GM18861 (cell line): ENCODE data around the gene KCNK7.

ENCODE experiments used
- ATAC-seq: cut with Tn5 transposase; IDR thresholded peaks from one replicate; pipeline ENCODE4 v1.9.1; 2021; ENCODE audit not compliant: unreplicated experiment

KCNK7 gene

DNA sequence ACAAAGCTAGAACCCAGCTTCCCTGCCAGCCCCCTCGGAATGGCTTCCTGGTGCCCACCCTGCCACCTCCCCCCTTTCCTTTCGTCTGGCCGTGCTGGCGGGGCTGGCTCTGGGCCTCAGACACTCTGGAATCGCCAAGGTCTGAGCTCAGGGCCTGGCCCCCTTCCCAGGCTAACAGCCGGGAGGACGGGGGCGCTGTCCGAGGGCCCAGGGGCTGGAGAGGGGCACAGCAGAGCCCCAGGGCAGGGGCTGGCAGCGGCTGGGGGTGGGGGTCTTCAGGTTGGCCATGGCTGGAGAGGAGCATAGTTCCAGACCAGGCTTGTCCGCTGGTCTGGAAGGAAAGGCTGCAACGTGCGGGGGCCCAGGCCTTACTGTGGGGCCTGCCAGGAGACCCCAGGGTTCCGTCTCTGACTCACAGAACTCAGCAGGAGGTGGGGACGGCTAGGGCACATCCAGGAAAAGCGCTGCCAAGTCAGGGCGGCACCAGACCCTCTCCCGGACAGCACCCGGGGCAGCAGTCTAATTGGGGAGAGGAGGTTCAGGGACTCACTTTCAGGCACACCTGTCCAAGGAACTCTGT lies 36.6 kb downstream of the KCNK7 start:
- ATAC-seq = no peak

DNA sequence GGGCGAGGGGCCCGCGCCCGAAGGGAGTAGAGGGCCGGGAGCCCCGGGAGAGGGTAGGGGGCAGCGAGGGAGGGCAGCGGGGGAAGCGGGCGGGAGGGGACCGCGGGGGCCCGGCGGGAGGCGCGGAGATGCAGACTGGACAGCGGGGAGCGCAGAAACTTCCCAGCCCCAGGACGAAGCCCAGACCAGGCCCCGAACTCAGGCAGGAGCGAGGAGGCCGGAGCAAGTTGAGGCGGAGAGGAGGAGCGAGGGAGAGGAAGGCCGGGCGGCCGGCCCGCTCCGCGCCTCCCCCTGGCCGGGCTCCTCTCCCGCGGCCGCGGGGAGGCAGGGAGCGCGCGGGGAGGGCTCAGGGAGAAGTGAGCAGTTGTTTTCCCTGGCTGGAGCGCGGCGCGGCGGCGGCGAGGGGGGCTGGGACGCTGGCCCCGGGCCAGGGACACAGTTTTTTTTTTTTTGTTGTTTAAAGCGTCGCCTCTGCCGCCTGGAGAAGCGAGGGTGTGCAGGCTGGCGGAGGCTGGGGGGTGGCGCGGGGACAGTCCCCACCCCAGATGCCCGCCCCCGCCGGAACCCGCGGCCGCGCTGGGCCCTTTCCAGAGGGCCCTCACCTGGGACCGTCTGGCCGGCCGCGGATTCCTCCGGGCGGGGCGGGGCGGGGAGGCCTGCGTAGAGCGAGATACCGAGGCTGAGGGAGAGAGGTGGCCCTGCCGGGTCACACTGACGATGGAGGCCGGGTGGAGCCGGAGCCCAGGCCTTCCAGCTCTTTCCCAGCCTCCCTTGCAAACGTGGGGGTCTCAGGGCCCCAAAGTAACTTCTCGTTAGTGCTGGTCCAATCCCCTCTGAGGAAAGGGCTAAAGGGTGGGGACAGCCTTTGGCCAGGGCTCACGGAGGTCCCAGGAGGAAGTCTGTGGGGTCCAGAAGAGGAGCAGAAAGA lies 37.3 kb downstream of the KCNK7 start, which contains the start of gene LTBP3:
Gene LTBP3 (minus strand): TSS at position 358 of the 928 bp plus-strand sequence. CDS start 400 bp downstream, outside the sequence.
- ATAC-seq = no peak

- no peak for ATAC-seq
These were observed 38.2 kb downstream of the KCNK7 start for GRCh38 chr11:65557280-65558001.

- ATAC-seq = no peak
These were observed 38.9 kb downstream of the KCNK7 start for GRCh38 chr11:65556470-65557279.

- ATAC-seq = no peak
These were observed 39.8 kb downstream of the KCNK7 start for GRCh38 chr11:65555693-65556231.

DNA sequence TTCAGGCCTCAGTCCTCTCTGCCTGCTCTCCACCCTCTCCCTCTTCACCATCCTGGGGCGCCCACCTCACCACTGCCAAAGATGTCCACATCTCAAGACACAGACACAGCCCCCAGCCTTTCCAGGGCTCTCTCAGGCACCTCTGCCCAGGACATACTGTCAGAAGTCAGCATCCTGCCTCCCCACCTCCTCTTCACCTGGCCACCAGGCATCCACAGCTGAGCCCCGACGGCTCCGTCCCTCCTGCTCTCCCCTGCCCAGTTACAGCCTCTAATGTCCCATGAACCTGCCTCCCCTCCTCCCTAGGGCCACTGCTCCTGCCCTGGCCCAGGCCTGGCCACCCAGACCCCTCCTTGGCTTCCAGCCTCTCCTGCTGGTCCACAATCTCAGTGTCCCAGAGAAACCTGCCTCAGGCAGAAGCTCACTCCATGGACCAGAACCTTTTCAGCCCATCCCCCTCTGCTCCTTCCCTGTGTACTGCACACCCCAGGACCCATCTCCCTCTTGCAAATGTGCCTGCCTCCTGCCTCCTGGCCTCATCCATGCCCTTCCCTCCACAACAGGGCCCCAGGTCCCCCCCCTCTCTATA lies 40.7 kb downstream of the KCNK7 start:
- ATAC-seq = no peak

GRCh38 chr11:65554057-65554818 lies 41.4 kb downstream of the KCNK7 start:
- ATAC-seq = no peak

DNA sequence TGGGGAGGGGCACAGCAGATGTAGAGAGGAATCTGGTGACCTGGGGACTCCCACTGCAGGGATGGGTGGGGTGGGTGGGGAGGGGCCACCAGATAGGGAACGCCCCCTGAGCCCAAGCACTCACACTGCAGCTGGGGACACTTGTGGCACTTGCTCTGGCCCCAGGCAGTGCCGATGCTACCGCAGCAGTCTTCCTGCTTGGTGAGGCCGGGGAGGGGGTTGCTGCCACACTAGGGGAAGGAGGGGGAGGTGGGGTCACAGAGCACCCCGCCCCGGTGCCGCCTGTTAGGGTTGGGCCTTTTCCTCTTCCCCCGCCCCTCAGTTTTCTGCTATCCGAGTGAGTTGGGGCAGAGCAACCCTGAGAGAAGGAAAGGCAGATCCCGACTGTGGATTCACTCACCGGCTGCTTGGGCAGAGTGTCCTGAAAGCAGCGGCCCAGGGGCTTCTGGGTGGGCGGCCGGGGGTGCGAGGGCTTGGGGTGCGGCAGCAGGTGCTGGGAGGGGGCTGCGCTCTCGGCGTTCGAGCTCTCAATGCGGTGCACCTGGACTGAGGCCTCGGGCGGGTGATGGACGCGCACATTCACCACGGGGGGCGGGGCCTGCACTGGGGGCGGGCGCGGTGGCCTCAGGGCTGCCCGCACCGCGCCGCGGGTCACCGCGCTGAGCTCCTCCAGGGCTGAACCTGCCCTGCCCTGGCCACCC lies 42.1 kb downstream of the KCNK7 start:
- no peak for ATAC-seq

DNA sequence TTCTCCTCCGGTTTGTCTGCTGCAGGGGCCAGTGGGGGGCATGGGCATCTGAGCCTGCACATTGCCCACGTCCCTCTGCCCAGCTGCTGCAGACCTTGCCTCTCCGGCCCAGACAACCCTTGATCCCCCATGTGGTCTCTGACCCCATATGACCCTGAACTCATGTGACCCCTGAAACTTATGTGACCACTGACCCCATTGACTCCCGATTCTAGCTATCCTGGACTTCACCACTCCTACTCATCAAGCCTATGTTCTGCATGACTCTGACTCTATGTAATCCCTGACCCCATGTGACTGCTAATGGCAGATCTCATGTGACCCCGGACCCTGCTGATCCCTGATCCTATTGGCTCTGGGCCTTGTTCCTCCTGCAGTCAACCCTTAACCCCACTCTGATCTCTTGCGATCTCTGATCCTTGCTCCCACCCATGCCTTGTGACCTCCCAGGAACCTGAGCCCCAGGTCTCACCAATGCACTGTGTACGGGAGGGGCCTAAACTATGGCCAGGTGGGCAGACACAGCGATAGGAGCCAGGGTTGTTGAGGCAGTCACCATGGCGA lies 43.1 kb downstream of the KCNK7 start:
- no peak for ATAC-seq

DNA sequence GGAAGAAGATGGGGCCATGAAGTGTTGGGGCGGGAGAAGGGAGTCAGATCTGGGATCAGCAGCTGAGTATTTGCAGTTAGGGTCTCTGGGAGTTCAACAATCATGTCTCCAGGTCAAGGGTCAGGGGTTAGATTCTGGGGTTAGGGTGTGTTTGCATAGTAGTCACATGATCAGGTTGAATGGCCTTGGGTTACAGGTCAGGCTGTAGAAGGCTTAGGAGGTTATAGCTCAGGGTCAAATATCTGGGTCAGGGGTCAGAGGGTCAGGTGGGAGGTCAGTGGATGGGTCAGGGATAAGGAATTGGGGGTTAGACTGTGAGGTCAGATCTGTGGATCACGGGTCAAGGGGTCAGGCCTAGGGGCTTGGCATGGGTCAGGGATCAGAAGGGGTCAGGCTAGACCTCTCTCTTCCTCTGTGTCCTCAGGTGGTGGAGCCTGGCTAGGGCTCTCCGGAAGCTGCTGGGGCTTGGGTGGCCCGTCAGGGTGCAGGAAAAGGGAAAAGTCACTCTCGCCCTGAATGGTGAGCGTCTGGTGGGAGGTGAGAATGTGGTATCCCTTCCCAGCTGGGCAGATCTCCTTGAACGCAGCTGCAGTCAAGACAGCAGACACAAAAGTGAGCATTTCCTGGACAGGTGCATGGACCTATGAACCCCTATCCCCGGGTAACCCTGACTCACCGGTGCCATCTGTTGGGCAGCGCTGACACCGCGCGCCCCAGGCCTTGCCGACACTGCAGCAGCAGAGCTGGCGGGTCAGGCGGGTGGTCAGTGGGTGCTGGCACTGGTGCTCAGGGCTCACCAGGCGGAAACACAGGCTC lies 43.8 kb downstream of the KCNK7 start:
- peak; percentile 59 for ATAC-seq

GRCh38 chr11:65549096-65549495 lies 46.5 kb downstream of the KCNK7 start:
- no peak for ATAC-seq

- no peak for ATAC-seq
These were observed 47.2 kb downstream of the KCNK7 start for GRCh38 chr11:65548395-65548794.

GRCh38 chr11:65547446-65548125 lies 48.0 kb downstream of the KCNK7 start:
- ATAC-seq = no peak

DNA sequence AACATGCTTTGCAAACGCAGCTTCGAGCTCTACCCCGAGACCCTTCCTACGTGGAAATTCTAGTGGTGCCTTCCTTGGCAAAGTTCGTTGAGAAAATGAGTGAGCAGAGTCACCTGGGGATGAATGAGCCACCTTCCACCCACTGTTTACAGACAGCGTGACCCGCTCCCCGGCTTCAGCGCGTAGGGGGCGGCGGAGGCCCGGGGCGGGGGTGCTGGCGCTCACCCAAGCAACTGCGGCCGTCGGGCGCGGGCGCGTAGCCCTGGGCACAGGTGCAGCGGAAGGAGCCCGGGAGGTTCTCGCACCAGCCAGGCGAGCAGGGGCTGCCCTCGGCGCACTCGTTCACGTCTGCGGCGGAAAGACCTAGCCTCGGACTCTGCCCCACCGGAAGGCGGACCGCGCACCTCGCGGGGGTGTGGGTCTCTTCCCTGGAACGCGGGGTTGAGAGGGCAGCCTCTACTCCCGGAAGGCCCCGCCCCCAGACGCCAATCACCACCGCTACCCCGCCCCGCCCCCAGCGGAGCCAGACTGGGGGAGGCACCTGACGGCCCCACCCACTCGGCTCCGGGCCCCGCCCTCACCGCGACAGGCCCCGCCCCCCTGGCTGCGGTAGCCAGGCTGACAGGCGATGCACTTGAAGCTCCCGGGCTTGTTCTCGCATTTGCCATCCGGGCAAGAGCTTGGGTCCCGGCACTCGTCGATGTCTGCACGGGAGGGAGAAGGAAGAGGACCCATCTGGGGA lies 49.2 kb downstream of the KCNK7 start:
- peak; percentile 51 for ATAC-seq

GRCh38 chr11:65545853-65546216 lies 49.8 kb downstream of the KCNK7 start:
- ATAC-seq = no peak
